HUES6 (cell line): ENCODE measurements around the gene CIB2.

Experiments
- H3K27ac ChIP-seq: 2 replicates; pipeline ENCODE4 v1.7.0; 2013; ENCODE audit warnings: low read depth, mild to moderate bottlenecking, low read length, inconsistent platforms
- H3K27me3 ChIP-seq: 2 replicates; pipeline ENCODE4 v1.6.1; 2013; ENCODE audit warnings: low read length; ENCODE audit not compliant: control insufficient read depth, insufficient read depth
- H3K36me3 ChIP-seq: 2 replicates; pipeline ENCODE4 v1.6.1; 2013; ENCODE audit warnings: low read length; ENCODE audit not compliant: control insufficient read depth, insufficient read depth
- H3K4me1 ChIP-seq: 2 replicates; pipeline ENCODE4 v1.6.1; 2013; ENCODE audit warnings: low read length; ENCODE audit not compliant: control insufficient read depth, insufficient read depth
- H3K4me3 ChIP-seq: 2 replicates; pipeline ENCODE4 v1.5.1; 2013; ENCODE audit warnings: low read depth, low read length
- H3K9ac ChIP-seq: one replicate; pipeline ENCODE4 v1.6.1; 2013; ENCODE audit warnings: mild to moderate bottlenecking, low read length
- H3K9me3 ChIP-seq: 2 replicates; pipeline ENCODE4 v1.6.1; 2013; ENCODE audit warnings: low read depth, low read length; ENCODE audit not compliant: control insufficient read depth, insufficient read depth

CIB2 gene

DNA sequence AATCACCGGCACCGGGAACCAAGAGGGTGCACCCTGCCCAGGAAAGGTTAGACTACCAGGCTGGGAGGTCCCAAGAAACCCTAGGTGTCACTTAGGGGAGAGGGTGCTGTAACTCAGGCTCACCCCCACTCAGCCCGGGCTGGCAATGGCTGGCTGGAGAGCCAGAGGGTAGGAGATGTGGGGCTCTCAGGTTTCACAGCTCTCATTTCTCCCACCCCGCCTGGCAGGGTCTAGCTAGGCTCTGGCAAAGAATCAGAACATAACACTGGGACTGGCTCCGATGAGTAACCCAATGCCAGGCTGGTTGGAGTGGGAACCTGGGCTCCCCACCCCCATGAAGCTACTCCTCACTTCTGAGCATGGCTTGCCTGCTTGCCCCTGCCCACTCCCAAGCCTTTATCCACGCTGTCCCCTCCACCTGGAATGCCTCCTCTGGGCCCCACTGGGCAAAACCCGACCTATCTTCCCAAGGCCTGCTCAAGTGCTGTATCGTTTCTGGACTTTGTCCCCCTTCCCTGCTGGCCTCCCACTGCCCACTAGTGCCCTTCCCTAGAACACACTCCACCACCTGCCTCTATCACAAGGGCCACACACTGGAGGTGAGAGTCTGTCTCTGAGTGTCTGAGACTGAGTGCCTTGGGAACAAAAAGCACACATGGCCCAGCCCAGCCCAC is 2.0 kb downstream of the CIB2 start:
- H3K27ac ChIP-seq: no peak overlapping the region
- no peaks in the 10 kb centered on the region for H3K9me3 ChIP-seq
- peaks cover 18% of the 10 kb centered on the region; the same call in 1 of the 2 replicates for H3K4me1 ChIP-seq
- no peaks in the 10 kb centered on the region for H3K27me3 ChIP-seq
- no peak overlapping the region for H3K4me3 ChIP-seq
- H3K9ac ChIP-seq: no peak overlapping the region
- H3K36me3 ChIP-seq: no peaks in the 10 kb centered on the region

DNA sequence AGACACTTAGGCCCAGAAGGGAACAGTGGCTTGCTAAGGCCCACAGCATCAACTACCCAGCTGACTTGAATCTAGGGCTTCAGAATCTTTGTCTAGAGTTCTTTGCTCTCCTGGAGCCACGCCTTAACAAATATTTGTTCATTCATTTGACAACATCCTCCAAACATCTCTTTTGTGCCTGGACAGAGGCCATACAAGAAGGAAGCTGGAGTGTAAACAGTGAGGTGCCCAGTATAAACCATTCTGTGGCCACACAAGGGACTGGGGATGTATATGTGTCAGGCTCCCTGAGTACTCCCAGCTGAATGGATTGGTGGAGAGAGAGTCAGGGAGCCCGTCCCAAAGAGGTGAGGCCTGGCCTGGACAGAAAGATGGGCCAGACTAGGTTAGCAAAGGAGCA is 3.4 kb downstream of the CIB2 start:
- H3K4me1 ChIP-seq: peaks cover 18% of the 10 kb centered on the region; the same call in 1 of the 2 replicates
- H3K27ac ChIP-seq: no peak overlapping the region
- no peaks in the 10 kb centered on the region for H3K36me3 ChIP-seq
- no peaks in the 10 kb centered on the region for H3K9me3 ChIP-seq
- no peaks in the 10 kb centered on the region for H3K27me3 ChIP-seq
- H3K4me3 ChIP-seq: no peak overlapping the region
- no peak overlapping the region for H3K9ac ChIP-seq

DNA sequence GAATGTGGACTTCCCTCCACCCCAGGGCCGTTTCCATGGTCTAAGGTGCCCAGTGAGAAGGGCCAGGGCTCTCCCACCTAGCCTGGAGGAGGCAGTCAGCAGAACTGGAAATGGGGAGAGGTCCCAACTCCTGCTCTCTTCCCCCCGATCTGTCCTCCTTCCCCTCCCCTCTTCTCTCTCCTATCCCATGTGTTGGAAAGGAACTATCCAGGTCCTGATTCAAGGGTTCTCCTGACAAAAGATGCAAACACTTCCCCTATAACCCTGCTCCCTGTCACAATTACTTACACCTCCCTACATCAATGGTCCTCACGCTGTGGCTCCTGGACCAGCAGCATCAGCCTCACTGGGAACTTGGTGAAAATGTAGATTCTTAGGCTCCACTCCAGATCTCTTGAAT is 6.0 kb downstream of the CIB2 start:
- H3K27me3 ChIP-seq: no peaks in the 10 kb centered on the region
- no peak overlapping the region for H3K9ac ChIP-seq
- peaks cover 22% of the 10 kb centered on the region for H3K4me1 ChIP-seq
- H3K4me3 ChIP-seq: no peak overlapping the region
- no peaks in the 10 kb centered on the region for H3K9me3 ChIP-seq
- H3K36me3 ChIP-seq: no peaks in the 10 kb centered on the region
- no peak overlapping the region for H3K27ac ChIP-seq

DNA sequence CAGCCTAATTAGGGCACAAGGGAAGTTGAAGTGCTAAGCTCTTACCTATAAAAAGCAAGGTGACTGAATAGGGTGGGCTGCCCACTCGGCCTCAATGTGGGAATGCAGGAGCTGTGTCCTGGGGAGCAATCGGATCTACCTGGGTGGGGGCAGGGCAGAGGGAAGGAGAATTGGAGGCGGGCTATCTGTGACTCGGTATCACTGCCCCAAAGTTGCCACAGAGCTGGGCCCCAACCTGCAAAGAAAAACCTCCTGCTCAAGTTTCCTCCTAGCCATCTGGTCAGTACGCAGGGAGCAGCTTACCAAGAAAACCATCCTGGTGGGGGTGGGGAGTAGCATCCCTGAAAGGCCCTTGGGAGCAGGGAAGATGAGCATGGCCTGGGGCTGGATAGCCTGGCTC is 10.7 kb downstream of the CIB2 start:
- H3K9ac ChIP-seq: no peak overlapping the region
- no peaks in the 10 kb centered on the region for H3K36me3 ChIP-seq
- no peak overlapping the region for H3K4me3 ChIP-seq
- H3K4me1 ChIP-seq: peaks cover 10% of the 10 kb centered on the region
- H3K27ac ChIP-seq: no peak overlapping the region
- no peaks in the 10 kb centered on the region for H3K9me3 ChIP-seq
- H3K27me3 ChIP-seq: no peaks in the 10 kb centered on the region

DNA sequence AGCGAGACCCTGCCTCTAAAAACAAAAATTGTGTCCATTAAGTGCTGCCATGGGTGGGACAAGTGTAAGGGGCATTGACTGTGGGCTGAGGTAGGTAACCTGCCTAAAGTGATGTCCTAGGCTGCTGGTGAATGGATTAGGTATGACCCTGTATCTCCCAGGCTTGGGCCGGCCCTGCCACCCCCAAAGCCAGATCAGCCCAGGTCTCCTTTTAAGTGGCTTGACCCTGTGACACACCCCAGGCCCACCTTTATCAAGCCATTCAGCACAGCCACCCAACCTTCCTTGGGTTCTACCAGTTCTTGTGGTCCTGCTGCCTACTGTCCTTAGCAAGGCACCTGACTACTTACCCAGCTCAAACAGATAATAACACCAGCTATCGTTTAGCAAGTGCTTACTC is 18.7 kb downstream of the CIB2 start:
- Histone ChIP-seq H3K36me3 (no peaks in the 10 kb centered on the region), H3K4me3 (no peak overlapping the region), H3K9me3 (no peaks in the 10 kb centered on the region), H3K27ac (no peak overlapping the region), H3K4me1 (peaks cover 6% of the 10 kb centered on the region), H3K9ac (no peak overlapping the region), H3K27me3 (no peaks in the 10 kb centered on the region)

DNA sequence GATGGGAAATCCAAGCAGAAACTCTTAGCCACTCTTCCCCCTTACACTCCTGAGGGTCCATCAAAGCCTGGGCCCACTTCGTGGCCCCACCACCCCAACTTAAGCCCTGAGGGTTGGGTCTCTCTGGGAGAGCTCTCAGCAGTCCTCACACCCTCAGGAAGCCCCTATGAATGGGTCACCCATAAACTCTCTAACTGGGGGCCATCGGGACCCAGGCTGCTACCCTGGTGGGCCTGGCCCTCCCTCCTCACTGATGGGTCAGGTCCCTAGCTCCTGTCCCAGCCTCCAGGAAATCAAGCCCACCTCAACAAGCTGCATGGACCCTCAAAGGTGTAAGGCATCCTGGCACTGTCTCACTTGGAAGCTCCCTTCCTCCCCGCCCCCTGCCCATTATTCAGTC is 19.5 kb downstream of the CIB2 start:
- Histone ChIP-seq H3K27me3 (no peaks in the 10 kb centered on the region), H3K4me1 (peaks cover 6% of the 10 kb centered on the region), H3K36me3 (no peaks in the 10 kb centered on the region), H3K9me3 (no peaks in the 10 kb centered on the region), H3K4me3 (no peak overlapping the region), H3K9ac (no peak overlapping the region), H3K27ac (no peak overlapping the region)

DNA sequence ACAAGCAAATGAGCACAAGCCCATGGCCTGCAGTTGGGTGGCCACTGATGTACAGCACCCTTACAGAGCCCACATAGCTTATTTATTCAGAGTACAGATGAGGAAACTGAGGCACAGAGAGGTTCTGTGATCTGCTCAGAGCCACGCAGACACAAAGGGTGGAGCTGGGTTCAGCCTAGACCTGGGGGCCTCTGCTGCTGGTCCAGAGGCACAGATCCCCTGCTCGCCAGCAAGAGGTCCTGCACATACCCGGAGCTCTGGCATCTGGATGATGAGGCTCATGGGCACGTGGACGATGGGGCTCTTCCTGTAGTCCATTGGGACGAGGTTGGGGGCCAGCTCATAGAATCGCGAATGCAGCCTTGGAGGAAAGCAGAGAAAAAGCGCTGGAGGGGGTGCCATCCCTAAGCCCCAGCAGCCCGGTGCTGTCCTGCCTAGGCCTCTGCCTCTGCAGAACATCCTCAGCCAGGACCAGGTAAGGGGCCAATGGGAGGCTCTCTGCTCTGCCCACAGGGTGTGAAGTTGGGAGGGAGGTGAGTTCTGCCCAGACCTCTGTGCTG is 20.2 kb downstream of the CIB2 start:
- Histone ChIP-seq H3K4me1 (peaks cover 6% of the 10 kb centered on the region), H3K9ac (no peak overlapping the region), H3K9me3 (no peaks in the 10 kb centered on the region), H3K4me3 (no peak overlapping the region), H3K27me3 (no peaks in the 10 kb centered on the region), H3K36me3 (0 out of 2 replicates have a peak, but pooled peaks cover under 1% of the 10 kb centered on the region), H3K27ac (no peak overlapping the region)

DNA sequence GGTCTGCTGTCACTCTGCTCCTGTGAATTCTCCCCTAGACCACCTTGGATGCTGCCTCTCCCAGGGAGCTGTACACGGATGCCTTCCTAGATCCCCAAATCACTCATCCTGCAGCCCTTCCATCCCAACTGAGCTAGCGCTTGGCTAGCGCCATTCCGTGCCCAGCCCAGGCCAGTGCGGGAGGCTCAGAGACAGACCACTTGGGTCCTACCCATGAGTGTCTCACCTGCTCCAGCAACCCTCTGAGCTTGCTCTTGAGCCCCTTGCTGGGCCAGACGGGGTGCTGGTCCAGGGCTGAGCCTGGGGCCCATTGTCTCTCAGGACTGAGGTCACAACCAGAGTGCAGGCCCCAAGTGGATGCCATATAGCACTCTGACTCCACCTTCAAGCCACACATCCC is 21.1 kb downstream of the CIB2 start:
- H3K36me3 ChIP-seq: peaks cover 7% of the 10 kb centered on the region
- no peaks in the 10 kb centered on the region for H3K27me3 ChIP-seq
- no peaks in the 10 kb centered on the region for H3K9me3 ChIP-seq
- H3K27ac ChIP-seq: no peak overlapping the region
- H3K4me1 ChIP-seq: peaks cover 6% of the 10 kb centered on the region
- no peak overlapping the region for H3K4me3 ChIP-seq
- no peak overlapping the region for H3K9ac ChIP-seq

DNA sequence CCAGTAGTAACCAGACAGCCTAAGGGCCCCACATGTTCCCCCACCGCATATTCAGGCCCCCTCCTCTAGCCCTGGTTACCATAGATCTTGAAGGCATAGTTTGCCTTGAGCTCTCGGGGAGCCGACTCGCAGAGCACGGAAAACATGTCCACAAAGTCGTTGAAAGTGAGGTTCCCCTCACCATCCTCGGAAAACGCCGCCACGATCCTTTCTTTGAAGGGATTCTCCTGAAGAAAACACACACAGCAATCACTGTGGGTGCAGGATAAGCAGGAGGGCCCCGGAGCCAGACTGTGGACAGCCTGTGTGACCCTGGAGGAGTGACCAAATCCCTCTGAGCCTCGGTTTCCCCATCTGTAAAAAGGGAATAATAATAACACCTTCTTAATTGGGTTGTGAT is 22.1 kb downstream of the CIB2 start:
- no peaks in the 10 kb centered on the region for H3K27me3 ChIP-seq
- H3K9me3 ChIP-seq: no peaks in the 10 kb centered on the region
- no peak overlapping the region for H3K4me3 ChIP-seq
- peaks cover 6% of the 10 kb centered on the region for H3K4me1 ChIP-seq
- H3K9ac ChIP-seq: no peak overlapping the region
- H3K36me3 ChIP-seq: peaks cover 7% of the 10 kb centered on the region
- H3K27ac ChIP-seq: no peak overlapping the region

DNA sequence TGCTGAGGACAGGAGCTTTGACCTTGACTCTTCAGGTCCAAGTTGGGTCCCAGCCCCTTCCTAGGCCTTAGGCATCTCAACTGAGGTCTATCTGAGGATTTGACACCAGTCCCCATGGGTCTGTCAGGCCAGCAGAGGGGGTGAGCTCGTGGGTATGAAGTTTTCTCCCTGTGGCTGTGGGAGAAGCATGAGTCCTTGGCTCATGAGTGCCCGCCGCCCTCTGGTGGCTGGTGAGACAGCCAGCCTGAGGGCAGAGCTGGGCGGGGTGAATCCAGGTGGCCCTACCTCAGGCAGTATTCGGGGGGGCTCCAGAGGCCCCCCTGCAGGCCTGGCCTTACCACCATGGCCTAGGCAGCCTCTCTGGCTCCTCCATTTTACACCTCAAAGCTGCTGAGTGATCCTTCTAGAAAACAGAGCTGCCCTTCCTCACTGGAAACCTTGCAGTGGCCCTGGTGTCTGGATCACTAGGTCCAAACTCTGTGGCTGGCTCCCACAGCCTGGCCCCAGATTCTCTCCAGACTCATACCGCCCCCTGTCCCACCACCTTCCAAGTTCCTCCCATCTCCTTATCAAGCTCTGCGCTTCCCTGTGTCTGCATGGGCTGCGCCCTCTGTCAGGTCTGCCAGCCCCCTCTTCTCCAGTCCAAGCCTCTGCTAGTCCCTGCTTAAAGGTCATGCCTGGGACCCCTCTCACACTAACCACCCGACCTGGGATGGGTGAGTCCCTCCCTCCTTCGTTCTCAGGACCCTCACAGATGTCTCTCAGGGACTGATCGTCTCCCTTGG is 22.8 kb downstream of the CIB2 start:
- Histone ChIP-seq H3K27ac (no peak overlapping the region), H3K9me3 (no peaks in the 10 kb centered on the region)

DNA sequence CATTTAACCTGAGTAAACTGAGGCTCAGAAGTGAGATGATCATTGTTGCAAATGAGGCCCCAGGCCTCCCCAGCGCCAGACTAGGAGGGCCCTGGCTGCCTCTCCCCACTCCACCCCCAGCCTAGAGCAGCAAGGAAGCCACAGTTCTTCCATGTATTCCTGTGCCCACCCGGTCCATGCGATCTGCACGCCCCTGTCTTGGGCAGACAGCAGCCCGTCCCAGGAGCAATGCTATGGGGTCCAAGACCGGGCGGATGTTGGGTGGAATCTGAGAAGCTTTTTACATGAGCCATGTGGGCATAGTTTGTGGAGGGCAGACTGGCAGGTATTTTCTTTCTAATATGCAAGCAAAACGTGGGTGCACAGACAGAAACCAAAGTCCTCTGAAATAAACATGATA is 23.8 kb downstream of the CIB2 start:
- no peaks in the 10 kb centered on the region for H3K9me3 ChIP-seq
- H3K27me3 ChIP-seq: no peaks in the 10 kb centered on the region
- H3K4me1 ChIP-seq: no peaks in the 10 kb centered on the region
- H3K36me3 ChIP-seq: peaks cover 7% of the 10 kb centered on the region
- no peak overlapping the region for H3K9ac ChIP-seq
- H3K27ac ChIP-seq: no peak overlapping the region
- H3K4me3 ChIP-seq: no peak overlapping the region

More for the DNA sequence above, 22.8 kb downstream of the CIB2 start:
- no peak overlapping the region for H3K4me3 ChIP-seq
- no peaks in the 10 kb centered on the region for H3K27me3 ChIP-seq
- no peak overlapping the region for H3K9ac ChIP-seq
- H3K4me1 ChIP-seq: peaks cover under 1% of the 10 kb centered on the region; the same call in 1 of the 2 replicates
- peaks cover 7% of the 10 kb centered on the region for H3K36me3 ChIP-seq
